HepG2 (cell line): ENCODE measurements around the gene CFAP43.

Experiments used
- KAT8 ChIP-seq: IDR thresholded peaks from 2 replicates; pipeline ENCODE4 v1.6.1; 2016; ENCODE audit warnings: missing genetic modification reagents, missing compliant biosample characterization
- MED13 ChIP-seq: sonication (generic); formaldehyde crosslinking; IDR thresholded peaks from 2 replicates; pipeline ENCODE4 v1.5.0; 2020; ENCODE audit warnings: missing genetic modification reagents
- RFX5 ChIP-seq: IDR thresholded peaks from 2 replicates; pipeline ENCODE4 v1.6.1; 2011; ENCODE audit warnings: low read depth, low read length, improper control_type of control experiment
- ZNF225 ChIP-seq: sonication (generic); formaldehyde crosslinking; IDR thresholded peaks from 2 replicates; pipeline ENCODE4 v1.4.0; 2020; ENCODE audit warnings: mild to moderate bottlenecking, missing genetic modification reagents
- ZNF263 ChIP-seq: sonication (generic); formaldehyde crosslinking; IDR thresholded peaks from 2 replicates; pipeline ENCODE4 v1.4.0; 2020; ENCODE audit warnings: missing genetic modification reagents
- ZNF550 ChIP-seq: sonication (generic); formaldehyde crosslinking; IDR thresholded peaks from 2 replicates; pipeline ENCODE4 v1.4.0; 2020; ENCODE audit warnings: mild to moderate bottlenecking, missing genetic modification reagents, borderline replicate concordance
- TF ChIP-seq, protein P1 (sequence below): sonication (generic); formaldehyde crosslinking; IDR thresholded peaks from 2 replicates; pipeline ENCODE4 v1.5.0; 2020; ENCODE audit warnings: mild to moderate bottlenecking, missing genetic modification reagents, moderate library complexity
- TF ChIP-seq, protein P2 (sequence below): sonication (generic); formaldehyde crosslinking; IDR thresholded peaks from 2 replicates; pipeline ENCODE4 v1.8.0; 2022; ENCODE audit warnings: mild to moderate bottlenecking, missing genetic modification reagents; ENCODE audit not compliant: insufficient replicate concordance
- TF ChIP-seq, protein P3 (sequence below): sonication (generic); formaldehyde crosslinking; IDR thresholded peaks from 2 replicates; pipeline ENCODE4 v1.4.0; 2020; ENCODE audit warnings: mild to moderate bottlenecking, low read depth, missing genetic modification reagents
- TF ChIP-seq, protein P4 (sequence below), 2 experiments: sonication (generic) in 1 of 2; formaldehyde crosslinking in 1 of 2; IDR thresholded peaks; 2 replicates each; pipeline versions ENCODE4 v1.4.0 to v1.6.1; 2016 to 2020; ENCODE audit warnings: borderline replicate concordance in 1 of 2, low read depth in 1 of 2, mild to moderate bottlenecking in 1 of 2, missing genetic modification reagents in 1 of 2
- TF ChIP-seq, protein P5 (sequence below): IDR thresholded peaks from 2 replicates; pipeline ENCODE4 v1.6.1; 2016; ENCODE audit warnings: low read depth, control low read depth
- TF ChIP-seq, protein P6 (sequence below), 2 experiments: sonication (generic) in 1 of 2; formaldehyde crosslinking in 1 of 2; IDR thresholded peaks; 2 replicates each; pipeline versions ENCODE4 v1.5.1 to v1.6.1; 2011 to 2020; ENCODE audit warnings: borderline replicate concordance in 1 of 2, low read depth in 1 of 2, low read length in 1 of 2, mild to moderate bottlenecking in 1 of 2, missing genetic modification reagents in 1 of 2, moderate library complexity in 1 of 2
- TF ChIP-seq, protein P7 (sequence below): sonication (generic); formaldehyde crosslinking; IDR thresholded peaks from 2 replicates; pipeline ENCODE4 v1.5.0; 2020; ENCODE audit warnings: missing genetic modification reagents

DNA sequence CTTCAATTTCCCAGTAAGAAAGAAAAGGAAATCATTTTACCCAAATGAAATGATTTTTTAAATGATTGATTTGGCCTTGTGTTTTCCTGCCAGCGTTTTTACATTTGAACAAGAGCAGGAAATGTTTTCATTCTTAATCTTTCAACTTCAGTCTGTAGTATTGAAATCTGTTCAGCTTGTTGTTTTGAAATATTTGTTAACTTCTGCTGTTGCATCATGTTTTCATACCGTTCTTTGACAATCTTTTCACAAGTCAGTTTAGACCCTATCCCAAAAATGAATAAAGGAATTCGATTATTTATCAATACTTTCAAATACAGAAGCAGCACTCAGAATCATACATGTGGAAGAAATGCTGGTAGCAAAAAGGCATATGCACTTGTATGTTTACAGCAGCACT lies 102.1 kb downstream of the CFAP43 start:
- TF ChIP-seq, protein P1, sequence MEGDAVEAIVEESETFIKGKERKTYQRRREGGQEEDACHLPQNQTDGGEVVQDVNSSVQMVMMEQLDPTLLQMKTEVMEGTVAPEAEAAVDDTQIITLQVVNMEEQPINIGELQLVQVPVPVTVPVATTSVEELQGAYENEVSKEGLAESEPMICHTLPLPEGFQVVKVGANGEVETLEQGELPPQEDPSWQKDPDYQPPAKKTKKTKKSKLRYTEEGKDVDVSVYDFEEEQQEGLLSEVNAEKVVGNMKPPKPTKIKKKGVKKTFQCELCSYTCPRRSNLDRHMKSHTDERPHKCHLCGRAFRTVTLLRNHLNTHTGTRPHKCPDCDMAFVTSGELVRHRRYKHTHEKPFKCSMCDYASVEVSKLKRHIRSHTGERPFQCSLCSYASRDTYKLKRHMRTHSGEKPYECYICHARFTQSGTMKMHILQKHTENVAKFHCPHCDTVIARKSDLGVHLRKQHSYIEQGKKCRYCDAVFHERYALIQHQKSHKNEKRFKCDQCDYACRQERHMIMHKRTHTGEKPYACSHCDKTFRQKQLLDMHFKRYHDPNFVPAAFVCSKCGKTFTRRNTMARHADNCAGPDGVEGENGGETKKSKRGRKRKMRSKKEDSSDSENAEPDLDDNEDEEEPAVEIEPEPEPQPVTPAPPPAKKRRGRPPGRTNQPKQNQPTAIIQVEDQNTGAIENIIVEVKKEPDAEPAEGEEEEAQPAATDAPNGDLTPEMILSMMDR (CRISPR knock-in tag), result no peak
- TF ChIP-seq ZNF225, result no peak
- no peak for TF ChIP-seq ZNF550
- TF ChIP-seq, protein P2, sequence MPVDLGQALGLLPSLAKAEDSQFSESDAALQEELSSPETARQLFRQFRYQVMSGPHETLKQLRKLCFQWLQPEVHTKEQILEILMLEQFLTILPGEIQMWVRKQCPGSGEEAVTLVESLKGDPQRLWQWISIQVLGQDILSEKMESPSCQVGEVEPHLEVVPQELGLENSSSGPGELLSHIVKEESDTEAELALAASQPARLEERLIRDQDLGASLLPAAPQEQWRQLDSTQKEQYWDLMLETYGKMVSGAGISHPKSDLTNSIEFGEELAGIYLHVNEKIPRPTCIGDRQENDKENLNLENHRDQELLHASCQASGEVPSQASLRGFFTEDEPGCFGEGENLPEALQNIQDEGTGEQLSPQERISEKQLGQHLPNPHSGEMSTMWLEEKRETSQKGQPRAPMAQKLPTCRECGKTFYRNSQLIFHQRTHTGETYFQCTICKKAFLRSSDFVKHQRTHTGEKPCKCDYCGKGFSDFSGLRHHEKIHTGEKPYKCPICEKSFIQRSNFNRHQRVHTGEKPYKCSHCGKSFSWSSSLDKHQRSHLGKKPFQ (CRISPR knock-in tag), result no peak
- TF ChIP-seq, protein P3, sequence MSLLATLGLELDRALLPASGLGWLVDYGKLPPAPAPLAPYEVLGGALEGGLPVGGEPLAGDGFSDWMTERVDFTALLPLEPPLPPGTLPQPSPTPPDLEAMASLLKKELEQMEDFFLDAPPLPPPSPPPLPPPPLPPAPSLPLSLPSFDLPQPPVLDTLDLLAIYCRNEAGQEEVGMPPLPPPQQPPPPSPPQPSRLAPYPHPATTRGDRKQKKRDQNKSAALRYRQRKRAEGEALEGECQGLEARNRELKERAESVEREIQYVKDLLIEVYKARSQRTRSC (CRISPR knock-in tag), result no peak
- TF ChIP-seq ZNF263 (CRISPR knock-in tag), result no peak
- TF ChIP-seq, protein P4, sequence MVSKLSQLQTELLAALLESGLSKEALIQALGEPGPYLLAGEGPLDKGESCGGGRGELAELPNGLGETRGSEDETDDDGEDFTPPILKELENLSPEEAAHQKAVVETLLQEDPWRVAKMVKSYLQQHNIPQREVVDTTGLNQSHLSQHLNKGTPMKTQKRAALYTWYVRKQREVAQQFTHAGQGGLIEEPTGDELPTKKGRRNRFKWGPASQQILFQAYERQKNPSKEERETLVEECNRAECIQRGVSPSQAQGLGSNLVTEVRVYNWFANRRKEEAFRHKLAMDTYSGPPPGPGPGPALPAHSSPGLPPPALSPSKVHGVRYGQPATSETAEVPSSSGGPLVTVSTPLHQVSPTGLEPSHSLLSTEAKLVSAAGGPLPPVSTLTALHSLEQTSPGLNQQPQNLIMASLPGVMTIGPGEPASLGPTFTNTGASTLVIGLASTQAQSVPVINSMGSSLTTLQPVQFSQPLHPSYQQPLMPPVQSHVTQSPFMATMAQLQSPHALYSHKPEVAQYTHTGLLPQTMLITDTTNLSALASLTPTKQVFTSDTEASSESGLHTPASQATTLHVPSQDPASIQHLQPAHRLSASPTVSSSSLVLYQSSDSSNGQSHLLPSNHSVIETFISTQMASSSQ (IDR thresholded peaks at IDR 0.05; ENCODE audit: low read depth), result no peak
- TF ChIP-seq, protein P4 (CRISPR knock-in tag; IDR thresholded peaks at IDR 0.05; ENCODE audit: borderline replicate concordance), result no peak
- TF ChIP-seq, protein P5, sequence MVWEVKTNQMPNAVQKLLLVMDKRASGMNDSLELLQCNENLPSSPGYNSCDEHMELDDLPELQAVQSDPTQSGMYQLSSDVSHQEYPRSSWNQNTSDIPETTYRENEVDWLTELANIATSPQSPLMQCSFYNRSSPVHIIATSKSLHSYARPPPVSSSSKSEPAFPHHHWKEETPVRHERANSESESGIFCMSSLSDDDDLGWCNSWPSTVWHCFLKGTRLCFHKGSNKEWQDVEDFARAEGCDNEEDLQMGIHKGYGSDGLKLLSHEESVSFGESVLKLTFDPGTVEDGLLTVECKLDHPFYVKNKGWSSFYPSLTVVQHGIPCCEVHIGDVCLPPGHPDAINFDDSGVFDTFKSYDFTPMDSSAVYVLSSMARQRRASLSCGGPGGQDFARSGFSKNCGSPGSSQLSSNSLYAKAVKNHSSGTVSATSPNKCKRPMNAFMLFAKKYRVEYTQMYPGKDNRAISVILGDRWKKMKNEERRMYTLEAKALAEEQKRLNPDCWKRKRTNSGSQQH (CRISPR knock-in tag), result no peak
- no peak for TF ChIP-seq MED13 (CRISPR knock-in tag)
- no peak for TF ChIP-seq KAT8 (CRISPR knock-in tag)
- TF ChIP-seq RFX5, result no peak
- TF ChIP-seq, protein P6, sequence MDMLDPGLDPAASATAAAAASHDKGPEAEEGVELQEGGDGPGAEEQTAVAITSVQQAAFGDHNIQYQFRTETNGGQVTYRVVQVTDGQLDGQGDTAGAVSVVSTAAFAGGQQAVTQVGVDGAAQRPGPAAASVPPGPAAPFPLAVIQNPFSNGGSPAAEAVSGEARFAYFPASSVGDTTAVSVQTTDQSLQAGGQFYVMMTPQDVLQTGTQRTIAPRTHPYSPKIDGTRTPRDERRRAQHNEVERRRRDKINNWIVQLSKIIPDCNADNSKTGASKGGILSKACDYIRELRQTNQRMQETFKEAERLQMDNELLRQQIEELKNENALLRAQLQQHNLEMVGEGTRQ (IDR thresholded peaks at IDR 0.05; ENCODE audit: low read depth, low read length), result no peak
- TF ChIP-seq, protein P6 (CRISPR knock-in tag; IDR thresholded peaks at IDR 0.05; ENCODE audit: borderline replicate concordance), result no peak
- TF ChIP-seq, protein P7, sequence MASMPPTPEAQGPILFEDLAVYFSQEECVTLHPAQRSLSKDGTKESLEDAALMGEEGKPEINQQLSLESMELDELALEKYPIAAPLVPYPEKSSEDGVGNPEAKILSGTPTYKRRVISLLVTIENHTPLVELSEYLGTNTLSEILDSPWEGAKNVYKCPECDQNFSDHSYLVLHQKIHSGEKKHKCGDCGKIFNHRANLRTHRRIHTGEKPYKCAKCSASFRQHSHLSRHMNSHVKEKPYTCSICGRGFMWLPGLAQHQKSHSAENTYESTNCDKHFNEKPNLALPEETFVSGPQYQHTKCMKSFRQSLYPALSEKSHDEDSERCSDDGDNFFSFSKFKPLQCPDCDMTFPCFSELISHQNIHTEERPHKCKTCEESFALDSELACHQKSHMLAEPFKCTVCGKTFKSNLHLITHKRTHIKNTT (CRISPR knock-in tag), result no peak
